ENCODE data around the gene SLC22A31. TPM values are rescaled to one million over a fixed set of nuclear protein-coding genes. Genes with fewer than 3 reads are reported as not detected.

Gene SLC22A31
- total and polyA plus RNA-seq, 9 of the 15 experiments (the other 6 are each of a cell fraction or from before 2014, with no cell fraction given), result 0.29 to 2.2 (median 0.47) TPM; not detected in 3

GRCh38 chr16:89175280-89176146 lies 24.8 kb downstream of the SLC22A31 start:
- Histone ChIP-seq H3K9me3 (replicated peaks; ENCODE audit: control insufficient read depth, insufficient read depth, low read depth, low read length) (no peaks in the 10 kb centered on the region), H4K20me1 (replicated peaks; ENCODE audit: control insufficient read depth, insufficient read depth, low read length) (no peaks in the 10 kb centered on the region; the same call in 1 of the 2 replicates), H3K4me2 (ENCODE audit: insufficient read depth, low read length) (no peak overlapping the region), H3K36me3 (ENCODE audit: control insufficient read depth, insufficient read depth, low read length) (no peaks in the 10 kb centered on the region), H3K9me1 (ENCODE audit: control insufficient read depth, insufficient read depth, low read length) (no peaks in the 10 kb centered on the region), H2AFZ (ENCODE audit: low read depth, low read length) (no peak overlapping the region), H3K27me3 (ENCODE audit: control insufficient read depth in 2 of 2, insufficient read depth in 2 of 2, low read length in 2 of 2) (peaks cover 0 to 47% of the 10 kb centered on the region in 2 experiments; a peak in 2 of 5 replicates), H3K27ac (ENCODE audit: extremely low read depth, low read depth, low read length) (no peak overlapping the region), H3K9ac (ENCODE audit: insufficient read depth in 1 of 2, low read depth in 2 of 2, low read length in 2 of 2) (peak overlapping the region in 1 of 2 experiments; percentile 9; a peak in 1 of 4 replicates), H3K4me3 (no peak overlapping the region), H3K79me2 (ENCODE audit: control insufficient read depth, insufficient read depth, low read length) (no peaks in the 10 kb centered on the region), H3K4me1 (replicated peaks in 1 of 2; ENCODE audit: control insufficient read depth in 2 of 2, insufficient read depth in 2 of 2, low read length in 2 of 2) (peaks cover 9 to 90% of the 10 kb centered on the region in 2 experiments; a peak in 4 of 5 replicates)
- BruUV-seq (replicated peaks), result no TSS peak
- in situ Hi-C loops (cut with MboI), result no loop called here
- FAIRE-seq (peak; percentile 54), ATAC-seq (no peak), DNase-seq (ENCODE audit: extremely low read depth in 1 of 4, low spot score in 3 of 4) (no peak)
- ChIA-PET CTCF (ENCODE audit: low intra/inter-chr PET ratio) (interaction anchor here (0.7 kb wide), 1 partner anchor 8 kb away, joined by 3 read pairs; no protein-coding TSS in a partner anchor), POLR2A (no interaction called here)
- WGBS (ENCODE audit: insufficient coverage, low coverage, missing lambda C conversion rate), result 21% methylated on average over 16 of the region's 20 CpGs
- intact Hi-C loops (cut with micrococcal nuclease), result no loop called here
- TF ChIP-seq DNMT1 (IDR thresholded peaks at IDR 0.05), result no peak
- TF ChIP-seq ZFP36 (IDR thresholded peaks at IDR 0.05; ENCODE audit: low read depth, low read length, partially characterized antibody), result peak; percentile 69
- TF ChIP-seq ZKSCAN8 (CRISPR knock-in tag; IDR thresholded peaks at IDR 0.05), result no peak
- TF ChIP-seq NFIC (IDR thresholded peaks at IDR 0.05), result 0 out of 2 replicates have a peak, but pooled peaks have one; percentile 20
- peak; percentile 80 for TF ChIP-seq USF2 (CRISPR knock-in tag; IDR thresholded peaks at IDR 0.05)
- TF ChIP-seq ZNF518B (CRISPR knock-in tag; IDR thresholded peaks at IDR 0.05), result no peak
- TF ChIP-seq REST (IDR thresholded peaks at IDR 0.05; ENCODE audit: borderline replicate concordance), result no peak
- TF ChIP-seq REST (CRISPR knock-in tag; IDR thresholded peaks at IDR 0.05; ENCODE audit: low read depth), result no peak
- peak; percentile 24 for TF ChIP-seq CBFA2T2 (conservative IDR thresholded peaks at IDR 0.05)
